Amniotic stem cell (primary cell): ENCODE data around the gene FAM181B.

Experiments used
- DNase-seq: peaks from one replicate; lab custom pipeline; 2025; lab: John Stamatoyannopoulos, UW

The FAM181B gene, protein sequence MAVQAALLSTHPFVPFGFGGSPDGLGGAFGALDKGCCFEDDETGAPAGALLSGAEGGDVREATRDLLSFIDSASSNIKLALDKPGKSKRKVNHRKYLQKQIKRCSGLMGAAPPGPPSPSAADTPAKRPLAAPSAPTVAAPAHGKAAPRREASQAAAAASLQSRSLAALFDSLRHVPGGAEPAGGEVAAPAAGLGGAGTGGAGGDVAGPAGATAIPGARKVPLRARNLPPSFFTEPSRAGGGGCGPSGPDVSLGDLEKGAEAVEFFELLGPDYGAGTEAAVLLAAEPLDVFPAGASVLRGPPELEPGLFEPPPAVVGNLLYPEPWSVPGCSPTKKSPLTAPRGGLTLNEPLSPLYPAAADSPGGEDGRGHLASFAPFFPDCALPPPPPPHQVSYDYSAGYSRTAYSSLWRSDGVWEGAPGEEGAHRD

DNA sequence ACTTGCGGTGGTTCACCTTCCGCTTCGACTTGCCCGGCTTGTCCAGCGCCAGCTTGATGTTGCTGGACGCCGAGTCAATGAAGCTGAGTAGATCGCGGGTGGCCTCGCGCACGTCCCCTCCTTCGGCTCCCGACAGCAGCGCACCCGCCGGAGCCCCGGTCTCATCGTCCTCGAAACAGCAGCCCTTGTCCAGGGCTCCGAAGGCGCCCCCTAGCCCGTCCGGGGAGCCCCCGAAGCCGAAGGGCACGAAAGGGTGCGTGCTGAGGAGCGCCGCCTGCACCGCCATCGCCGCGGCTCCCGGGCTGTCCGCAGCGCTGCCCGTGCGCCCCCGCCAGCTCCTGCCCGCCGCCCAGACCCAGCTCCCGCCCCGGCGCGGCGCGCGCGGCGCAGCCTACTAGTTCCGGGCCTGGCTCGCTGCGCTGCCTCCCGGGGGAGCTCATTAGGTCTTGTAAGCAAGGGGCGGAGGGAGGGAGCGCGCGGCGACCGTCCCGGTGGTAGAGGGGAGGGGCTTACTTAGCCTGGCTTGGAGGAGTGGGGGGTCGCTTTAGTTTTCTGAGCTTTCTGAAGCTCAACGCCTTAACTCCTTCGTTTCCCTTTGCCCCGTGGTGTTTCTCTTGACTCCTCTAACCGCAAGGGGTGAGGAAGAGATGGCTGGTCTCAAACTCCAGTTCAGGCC, at the start of gene FAM181B:
Gene FAM181B, minus strand, starts transcription at position 421 of the 676 bp plus-strand sequence. Its CDS starts 135 bp downstream, at position 286.
- DNase-seq: no peak

DNA sequence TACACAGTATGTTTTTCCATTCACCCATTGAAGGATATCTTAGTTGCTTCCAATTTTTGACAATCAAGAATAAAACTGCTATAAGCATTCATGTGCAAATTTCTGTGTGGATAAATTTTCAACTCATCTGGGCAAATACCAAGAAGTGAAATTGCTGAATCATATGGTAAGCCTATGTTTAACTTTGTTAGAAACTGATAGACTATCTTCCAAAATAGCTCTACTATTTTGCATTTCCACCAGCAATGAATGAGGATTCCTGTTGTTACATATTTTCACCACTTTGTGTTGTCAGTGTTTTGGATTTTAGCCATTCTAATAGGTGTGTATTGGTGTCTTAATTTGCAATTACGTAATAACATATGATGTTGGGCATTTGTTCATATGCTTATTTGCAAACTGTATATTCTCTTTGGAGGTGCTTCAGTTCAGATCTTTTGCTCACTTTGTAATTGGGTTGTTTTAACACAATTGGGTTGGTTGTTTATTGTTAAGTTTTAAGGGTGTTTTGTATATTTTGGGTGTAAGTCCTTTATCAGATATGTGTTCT, 49.2 kb upstream of the FAM181B start:
- no peak for DNase-seq

DNA sequence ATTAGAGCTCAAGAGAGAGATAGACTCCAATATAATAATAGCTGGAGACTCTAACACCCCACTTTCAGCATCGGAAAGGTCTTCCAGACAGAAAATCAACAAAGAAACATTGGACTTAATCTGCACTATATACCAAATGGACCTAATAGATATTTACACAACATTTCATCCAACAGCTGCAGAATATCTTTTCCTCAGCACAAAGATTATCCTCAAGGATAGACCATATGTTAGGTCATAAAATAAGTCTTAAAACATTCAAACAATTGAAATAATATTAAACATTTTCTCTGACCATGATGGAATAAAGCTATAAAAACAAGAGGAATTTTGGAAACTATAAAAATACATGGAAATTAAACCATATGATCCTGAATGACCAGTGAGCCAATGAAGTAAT, 45.1 kb upstream of the FAM181B start:
- DNase-seq: no peak

DNA sequence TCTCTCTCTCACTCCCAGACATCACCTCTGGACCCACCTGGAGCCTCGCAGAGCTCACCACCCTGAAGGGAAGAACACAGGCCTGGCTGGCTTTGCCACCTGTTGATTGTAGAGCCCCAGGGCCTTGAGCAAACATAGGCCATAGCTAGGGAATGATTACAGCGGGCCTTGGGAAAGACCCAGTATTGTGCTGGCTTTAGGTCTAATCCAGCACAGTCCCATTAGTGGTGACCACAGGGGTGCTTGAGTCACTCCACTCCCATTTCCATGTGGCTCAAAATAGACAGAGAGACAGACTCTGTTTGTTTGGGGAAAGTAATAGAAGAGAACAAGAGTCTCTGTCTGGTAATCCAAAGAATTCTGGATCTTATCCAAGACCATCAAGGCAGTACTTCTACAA, 42.7 kb upstream of the FAM181B start:
- DNase-seq: no peak

DNA sequence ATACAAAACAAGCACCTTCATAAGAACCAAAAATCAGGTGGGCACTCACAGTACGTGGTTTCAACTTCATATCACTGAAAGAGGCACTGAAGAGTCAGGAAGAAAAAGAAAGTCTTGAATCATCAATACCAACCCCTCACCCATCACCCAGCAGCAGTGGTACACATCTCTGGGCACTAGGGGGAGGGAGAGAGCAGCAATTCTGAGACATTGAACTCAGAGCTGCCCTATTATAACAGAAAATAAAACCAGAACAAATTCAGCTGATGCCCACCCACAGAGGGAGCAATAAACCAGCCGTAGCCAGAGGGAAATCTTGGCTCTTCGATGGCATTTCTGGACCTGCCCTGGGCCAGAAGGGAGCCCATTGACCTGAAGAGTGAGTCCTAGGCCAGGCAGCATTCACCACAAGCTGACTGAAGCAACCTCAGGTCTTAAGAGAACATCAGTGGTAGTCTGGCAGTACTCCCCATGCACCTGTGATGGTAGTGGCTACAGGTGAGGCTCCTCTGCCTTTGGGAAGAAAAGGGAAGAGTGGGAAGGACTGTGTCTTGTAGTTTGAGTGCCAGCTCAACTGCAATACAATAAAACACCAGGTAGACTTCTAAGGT, 42.2 kb upstream of the FAM181B start:
- DNase-seq: no peak

DNA sequence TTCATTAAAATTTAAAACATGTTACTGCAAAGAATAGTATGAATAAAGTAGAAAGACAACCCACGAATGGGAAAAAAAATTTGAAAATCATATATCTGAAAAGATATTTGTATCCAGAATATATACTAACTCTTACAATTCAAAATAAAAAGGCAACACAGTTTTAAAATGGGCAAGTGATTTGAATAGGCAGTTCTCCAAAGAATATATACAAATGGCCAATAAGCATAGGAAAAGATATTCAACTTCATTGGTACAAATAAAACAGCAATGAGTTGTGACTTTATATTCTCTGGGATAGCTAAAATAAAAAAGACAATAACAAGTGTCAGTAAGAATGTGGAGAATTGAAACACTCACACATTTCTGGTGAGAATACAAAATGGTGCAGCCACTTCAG, 41.6 kb upstream of the FAM181B start:
- no peak for DNase-seq

DNA sequence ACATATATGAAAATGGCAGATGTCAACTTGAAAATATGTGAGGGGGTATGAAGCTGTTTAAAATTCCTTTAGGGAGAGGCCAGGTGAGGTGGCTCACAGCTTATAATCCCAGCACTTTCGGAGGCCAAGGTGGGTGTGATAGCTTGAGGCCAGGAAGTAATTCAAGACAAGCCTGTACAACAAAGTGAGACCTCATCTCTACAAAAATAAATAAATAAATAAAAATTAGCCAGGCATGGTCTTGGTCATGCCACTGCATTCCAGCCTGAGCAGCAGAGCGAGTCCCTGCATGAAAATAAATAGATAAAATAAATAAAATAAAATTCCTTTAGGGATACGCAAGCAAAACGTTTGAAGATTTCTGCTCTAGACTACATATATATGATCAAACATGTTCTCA, 38.1 kb upstream of the FAM181B start:
- no peak for DNase-seq

DNA sequence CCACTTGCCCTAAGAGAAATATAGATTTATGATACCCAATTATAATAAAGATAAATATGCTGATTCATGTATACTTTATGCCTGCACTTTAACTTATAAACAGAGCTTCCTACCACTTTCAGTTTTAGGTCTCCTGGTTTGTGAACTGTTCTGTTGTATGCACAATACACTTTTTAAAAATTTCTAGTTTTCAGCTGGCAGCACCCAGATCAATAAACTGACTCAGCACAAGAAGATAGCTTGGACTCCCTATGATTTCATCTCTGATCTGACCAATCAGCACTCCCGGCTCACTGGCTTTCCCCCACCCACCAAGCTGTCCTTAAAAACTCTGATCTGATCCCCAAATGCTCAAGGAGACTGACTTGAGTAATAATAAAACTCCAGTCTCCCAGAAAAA, 33.5 kb upstream of the FAM181B start:
- no peak for DNase-seq

DNA sequence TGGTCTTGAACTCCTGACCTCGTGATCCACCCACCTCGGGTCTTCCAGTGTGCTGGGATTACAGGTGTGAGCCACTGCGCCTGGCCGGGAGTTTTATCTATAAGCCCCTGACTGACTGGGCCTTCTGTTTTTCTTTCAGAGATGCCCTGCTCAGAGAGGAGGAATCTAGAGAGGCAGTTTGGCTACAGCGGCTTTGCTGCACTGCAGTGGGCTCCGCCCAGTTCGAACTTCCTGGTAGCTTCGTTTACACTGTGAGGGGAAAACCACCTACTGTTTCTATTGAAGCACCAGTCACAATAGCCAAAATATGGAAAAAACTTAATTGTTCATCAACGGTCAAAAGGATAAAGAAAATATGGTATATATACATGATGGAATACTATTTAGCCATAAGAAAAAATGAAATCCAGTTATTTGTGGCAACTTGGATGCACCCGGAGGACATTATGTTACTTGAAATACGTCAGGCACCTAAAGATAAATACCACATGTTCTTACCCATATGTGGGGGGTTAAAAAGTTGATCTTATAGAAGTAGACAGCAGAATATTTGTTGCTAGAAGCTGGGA, 31.9 kb upstream of the FAM181B start:
- no peak for DNase-seq

DNA sequence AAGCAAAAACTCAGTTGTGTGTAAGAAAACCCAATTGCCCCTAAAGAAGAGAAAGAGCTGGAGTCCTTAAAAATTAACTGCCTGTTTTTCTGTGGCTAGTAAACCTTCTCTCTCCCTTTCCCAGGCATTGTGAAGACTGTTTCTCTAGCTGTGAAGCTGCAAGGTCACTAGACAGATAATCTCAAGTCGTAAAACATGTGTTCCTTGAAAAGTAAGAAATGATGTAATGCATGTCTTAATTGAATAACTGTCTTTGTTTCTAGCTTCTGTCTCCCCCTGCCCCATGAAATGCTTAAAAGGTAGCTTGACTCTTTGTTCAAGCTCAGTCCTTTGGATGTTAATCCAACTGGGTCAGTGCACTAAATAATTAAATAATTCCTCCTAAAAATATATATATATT, 29.5 kb upstream of the FAM181B start:
- no peak for DNase-seq

DNA sequence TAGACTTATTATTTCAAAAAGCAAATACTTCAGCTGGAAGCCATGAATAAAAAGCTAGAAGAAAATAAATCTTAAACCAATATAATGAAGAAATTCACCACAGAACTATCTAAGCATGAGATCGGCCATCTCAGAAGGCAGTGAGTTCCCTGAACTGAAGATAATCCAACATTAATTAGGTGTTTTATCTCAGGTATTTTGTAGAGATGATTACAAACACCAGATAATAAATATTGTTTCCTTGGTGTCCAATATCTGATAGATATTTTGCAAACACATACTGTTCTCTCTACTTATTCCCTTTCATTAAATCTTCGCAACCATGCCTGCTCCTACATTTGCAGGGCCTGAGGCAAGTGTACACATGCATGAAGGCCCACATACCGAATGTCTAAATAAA, 26.0 kb upstream of the FAM181B start:
- DNase-seq: no peak

DNA sequence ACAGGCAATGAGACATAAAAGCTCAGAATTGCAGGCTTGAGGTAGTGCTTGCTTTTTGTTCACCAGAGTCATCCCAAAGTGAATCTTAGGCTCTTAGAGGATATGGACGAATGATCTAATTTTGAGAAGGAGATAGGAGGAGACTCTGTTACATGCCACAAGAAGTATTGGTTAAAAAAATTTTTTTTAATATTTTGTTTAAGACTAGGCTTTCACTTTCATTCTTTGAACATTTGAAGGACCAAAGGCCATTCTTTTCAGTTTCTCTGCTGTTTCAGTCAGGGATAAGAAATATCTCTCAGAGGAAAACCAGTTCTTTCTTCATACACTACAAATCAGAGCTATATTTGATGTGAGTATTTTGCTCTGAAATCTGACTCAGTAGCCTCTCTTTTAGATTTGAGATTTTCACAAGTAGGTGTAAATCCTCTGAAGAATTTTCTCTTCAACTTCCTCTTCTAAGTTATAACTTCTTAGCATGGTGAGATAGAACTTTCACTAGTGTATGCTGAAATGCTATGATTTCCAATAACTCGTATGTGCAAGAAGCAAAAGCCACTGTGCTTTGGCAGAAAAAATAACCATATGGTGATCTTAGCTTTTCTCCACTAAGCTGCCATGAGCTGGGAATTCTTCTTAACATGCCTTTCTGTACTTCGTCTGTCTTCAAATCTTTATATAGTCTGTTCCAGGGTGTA, 24.1 kb upstream of the FAM181B start:
- no peak for DNase-seq

DNA sequence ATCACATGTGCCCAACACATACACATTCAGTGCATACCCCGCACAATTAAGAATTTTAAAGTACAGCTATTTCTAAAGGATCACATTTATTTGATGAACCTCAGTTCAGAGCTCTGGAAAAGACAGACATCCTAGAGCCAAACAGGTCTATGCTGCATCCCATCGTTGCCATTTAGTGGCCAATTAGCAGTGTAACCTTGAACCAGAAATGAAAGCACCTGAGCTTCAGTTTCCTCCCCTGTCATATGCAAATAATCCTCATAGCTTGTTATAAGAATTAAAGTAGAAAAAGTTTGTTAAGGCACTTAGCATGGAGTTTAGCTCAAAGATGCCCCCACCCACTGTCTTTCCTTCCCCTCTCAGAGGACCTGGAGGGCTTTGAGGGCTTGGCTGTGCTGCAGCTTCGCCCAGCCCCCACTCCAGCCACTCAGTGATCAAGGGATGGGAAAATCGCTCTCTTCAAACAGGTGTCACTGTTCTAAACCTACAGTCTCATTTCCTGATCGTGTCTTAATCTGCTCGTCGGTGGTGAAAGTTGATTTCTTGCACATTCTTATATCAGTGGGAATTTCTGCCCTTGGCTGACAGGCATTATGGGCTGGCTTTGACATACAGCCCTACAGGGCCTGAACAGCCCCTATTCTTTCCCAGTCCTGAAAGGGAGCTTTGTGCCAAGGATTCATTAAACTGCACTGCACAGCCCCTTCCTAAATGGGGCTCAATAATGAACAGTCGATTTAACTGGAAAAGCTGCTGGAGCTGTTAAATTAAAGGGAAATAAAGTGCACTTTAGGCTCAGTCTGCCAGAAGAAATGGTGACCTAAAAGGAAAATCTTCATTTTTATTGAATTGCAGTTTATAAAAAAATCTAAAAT, 23.3 kb upstream of the FAM181B start:
- DNase-seq: no peak

DNA sequence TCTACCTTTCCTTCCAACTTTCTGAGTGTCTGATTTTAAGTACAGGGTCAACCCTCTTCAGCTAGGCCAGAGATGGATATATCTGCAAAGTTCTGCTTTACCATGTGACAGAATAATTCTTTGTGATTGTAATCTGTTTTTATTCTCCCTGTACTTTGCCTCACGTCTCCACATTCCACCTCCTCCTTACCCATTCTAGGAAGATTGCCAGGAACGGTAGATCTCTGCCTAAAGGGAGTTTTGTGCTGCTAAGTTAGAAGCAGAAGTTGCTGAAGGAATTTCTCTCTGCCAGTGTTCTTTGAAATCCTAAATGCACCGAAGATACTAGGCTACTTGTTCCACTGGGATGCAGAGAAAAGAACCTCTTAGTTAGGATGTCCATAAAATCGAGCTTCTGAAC, 20.7 kb upstream of the FAM181B start:
- no peak for DNase-seq

DNA sequence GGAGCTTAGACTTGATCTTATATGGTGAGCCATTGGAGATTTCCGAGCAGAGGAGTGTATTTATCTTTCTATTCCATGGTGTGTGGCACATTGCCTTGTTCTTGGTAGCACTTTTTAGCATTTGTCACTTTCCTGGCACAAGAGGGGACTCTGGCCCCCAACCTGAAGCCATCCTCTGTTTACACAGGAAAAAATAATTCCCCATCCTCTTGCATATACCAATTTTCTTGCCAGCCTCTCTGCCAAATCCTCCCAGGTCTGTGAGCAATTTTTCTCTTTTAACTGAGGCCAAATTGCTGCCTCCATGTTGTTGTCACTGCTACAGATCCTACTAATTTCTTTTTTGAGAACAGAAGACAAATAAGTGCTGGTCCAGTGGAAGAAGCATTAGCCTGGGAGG, 20.3 kb upstream of the FAM181B start:
- no peak for DNase-seq

DNA sequence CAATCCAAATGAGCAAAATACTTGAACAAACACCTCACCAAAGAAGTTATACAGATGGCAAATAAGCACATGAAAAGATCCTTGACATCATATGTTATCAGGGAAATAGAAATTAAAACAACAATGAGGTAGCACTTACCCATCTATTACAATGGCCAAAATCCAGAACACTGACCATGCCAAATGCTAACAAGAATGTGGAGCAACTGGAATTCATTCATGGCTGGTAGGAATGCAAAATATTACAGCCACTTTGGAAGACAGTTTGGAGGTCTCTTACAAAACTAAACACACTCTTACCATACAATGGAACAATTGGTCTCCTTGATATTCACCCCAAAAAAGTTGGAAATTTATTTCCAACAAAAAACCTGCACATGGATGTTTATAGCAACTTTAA, 19.1 kb upstream of the FAM181B start:
- DNase-seq: no peak

DNA sequence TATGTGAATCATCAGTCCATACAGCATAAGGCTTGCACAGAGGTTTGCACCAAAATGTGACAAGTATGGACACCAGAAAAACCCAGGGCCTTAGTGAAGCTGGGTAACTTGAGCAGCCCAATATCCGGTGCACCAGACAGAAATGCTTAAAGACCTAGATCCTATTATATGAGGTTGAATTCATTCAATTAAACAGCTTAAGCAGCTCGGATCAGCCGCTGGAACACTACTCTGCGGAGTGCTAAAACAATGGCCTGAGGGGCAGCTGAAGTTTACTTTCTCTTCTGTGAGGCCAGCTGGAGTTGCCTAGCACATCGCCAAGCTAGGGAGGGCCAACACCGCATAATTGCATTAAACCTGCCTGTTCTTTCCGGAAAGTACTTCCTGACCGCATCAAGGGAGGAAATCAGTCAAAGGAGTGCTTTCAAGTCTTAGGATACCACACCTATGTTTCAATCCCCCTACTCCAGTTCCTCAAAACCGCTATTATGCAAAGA, 17.0 kb upstream of the FAM181B start:
- DNase-seq: no peak

DNA sequence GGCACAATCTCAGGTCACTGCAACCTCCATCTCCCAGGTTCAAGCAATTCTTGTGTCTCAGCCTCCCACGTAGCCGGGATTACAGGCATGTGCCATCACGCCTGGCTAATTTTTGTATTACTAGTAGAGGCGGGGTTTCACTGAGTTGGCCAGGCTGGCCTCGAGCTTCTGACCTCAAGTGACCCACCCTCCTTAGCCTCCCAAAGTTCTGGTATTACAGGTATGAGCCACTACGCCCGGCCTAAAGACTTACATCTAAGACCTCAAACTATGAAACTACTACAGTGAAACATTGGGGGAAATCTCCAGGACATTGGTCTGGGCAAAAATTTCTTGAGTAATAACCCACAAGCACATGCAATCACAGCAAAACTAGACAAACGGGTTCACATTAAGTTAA, 13.8 kb upstream of the FAM181B start:
- DNase-seq: no peak

DNA sequence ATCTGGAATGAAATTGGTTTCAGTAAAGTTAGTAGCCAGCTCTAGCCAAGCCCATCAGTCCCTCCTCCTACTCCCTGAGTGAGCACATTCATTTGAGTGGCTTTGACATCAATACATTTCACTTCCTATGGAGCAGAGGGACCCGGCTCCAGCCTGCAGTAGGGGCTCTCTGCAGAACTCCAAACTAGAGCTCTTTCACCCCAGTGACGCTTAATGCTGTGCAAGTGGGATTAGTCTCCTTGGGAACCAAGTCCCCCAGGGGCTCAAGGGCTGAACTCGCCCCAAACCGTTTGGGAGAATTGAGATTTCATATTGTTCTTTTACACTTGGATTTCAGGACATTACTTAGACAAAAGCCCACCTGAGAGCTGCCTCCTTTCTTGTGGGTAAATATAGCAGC, 4.4 kb upstream of the FAM181B start:
- no peak for DNase-seq

DNA sequence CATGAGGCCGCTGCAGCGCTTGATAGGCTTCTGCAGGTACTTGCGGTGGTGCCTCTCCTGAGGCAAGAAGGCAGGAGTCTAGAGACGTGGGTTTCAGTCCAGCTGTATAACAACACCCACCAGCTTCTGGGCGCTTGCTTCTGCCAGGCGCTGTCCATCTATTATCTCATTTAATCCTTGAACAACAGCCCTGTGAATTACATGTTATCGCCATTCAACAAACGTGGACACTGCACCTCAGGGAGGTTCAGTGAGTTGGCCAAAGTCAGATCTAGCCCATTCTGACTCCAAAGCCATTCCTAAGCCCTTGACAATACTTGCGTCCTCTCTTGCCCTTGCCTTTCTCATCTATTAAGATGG, 436 bp upstream of the FAM181B start:
- DNase-seq: no peak
